GM19324 (cell line): ENCODE data around the gene ARL2.
"Not testable (repeated sequence)": the region's sequence is repeated elsewhere in the genome, so short reads cannot be mapped to it uniquely, and the experiment has no call there.

Source experiments
- ATAC-seq: cut with Tn5 transposase; IDR thresholded peaks from one replicate; pipeline ENCODE4 v1.9.1; 2021; ENCODE audit warnings: mild to moderate bottlenecking, moderate library complexity; ENCODE audit not compliant: unreplicated experiment, low FRiP score

ARL2 gene

GRCh38 chr11:65013888-65014725 is at the start of gene ARL2:
Gene ARL2 (plus strand): TSS chr11:65014160. CDS start chr11:65014208, 48 bp downstream.
- ATAC-seq = peak; percentile 86

DNA sequence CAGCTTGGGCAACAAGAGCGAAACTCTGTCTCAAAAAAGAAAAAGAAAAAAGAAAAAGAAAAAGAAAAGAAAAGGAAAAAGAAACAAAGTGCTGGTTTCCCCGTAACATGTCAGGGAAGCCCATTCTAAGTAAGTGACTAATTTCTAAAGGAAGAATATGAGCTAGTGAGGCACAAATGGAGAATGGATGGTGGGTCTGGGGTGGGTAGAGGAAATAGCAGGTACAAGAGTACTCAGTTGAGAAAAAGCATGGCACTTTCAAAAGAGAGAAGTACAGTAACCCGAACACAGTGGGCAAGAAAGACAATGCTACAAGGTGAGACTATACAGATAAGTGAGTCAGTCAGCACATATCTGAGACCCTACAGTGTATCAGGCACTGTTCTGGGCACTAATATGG is 46.6 kb upstream of the ARL2 start:
- ATAC-seq = no peak

DNA sequence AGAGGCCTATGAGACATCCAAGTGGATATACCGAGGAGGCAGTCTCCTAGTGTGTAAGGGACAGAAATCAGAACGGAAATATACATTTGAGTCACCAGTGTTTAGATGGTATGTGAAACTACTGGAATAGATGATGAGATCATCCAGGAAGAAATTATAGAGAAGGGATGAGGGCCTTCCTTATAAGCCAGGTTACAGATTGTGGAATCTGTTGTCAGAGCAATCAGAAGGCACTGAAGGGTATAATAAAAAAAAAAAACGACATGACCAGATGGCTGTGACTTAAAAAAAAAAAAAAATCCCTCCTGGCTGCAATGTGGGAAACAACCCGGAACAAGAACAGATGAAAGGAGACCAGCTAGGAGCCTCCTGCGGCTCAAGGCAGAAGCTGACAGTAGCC is 44.8 kb upstream of the ARL2 start:
- no peak for ATAC-seq

DNA sequence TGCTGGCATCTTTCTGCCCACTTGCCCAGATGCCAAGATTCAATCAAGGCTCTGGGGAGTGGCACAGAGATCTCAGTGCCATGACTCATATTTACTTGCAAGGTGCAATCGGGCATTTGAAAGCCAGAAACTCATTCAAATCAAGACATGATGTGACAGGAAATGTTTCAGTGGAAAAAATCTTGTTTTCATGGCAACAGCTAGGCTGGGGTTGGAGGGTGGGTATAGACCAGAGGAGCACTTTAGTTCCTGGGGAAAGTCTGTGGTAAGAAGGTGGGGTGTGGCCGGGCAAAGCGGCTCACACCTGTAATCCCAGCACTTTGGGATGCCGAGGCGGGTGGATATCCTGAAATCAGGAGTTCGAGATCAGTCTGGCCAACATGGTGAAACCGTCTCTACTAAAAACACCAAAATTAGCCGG is 43.2 kb upstream of the ARL2 start:
- no peak for ATAC-seq

DNA sequence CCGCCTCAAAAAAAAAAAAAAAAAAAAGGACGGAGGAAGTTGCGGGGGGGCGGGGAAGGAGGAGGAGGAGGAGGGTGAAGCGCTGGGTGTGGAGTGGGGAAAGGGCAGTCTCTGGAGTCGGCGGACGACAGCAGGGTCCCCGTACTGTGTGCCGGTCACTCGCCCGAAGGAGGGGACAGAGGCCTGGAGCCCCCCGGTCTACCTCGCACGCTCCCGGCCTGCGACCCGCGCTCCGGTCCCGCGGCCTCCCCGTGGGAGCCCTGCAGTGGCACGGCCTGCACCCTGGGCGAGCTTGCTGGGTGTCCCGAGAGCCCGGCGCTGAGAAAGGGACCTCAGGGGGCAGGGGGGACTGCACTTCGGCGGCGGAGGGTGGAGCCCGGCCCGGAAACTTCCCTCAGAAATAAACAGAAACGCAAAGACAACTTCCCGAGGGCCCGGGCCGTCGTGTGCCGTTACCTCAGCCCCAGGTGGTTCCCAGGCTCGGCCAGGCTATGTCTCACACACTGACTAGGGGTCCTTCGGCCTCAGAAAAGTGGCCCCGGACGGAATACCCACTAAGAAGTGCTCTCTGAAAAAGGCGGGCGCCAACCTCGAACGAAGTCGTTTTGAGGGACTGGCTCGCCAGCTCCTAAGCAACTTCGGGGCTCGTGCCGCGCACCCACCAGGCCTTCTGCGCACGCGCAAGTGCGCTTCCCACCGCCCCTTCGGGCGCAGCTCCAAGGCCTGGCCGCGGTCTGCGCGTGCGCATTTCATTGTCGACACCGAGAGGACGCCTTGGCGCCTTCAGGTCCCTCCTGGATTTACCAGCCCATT is 42.3 kb upstream of the ARL2 start, which contains the start of gene MAJIN:
Gene MAJIN (minus strand): TSS at position 688 of the 813 bp plus-strand sequence. CDS start 12,703 bp downstream, outside the sequence.
- no peak for ATAC-seq

DNA sequence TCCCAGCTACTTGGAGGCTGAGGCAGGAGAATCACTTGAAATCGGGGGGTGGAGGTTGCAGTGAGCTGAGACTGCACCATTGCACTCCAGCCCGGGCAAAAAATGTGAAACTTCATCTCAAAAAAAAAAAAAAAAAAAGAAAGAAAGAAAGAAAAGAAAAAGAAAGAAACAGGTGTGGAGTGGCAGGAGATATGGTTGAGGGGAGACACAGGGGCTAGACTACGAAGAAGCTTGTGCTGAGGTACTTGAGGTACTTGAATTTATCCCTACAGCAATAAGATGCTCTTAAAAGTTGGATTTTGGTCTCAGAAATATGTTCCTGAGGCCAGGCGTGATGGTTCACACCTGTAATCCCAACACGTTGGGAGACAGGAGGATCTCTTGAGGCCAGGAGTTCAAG is 39.8 kb upstream of the ARL2 start:
- no peak for ATAC-seq

GRCh38 chr11:64976651-64977050 is 37.3 kb upstream of the ARL2 start:
- ATAC-seq = no peak

GRCh38 chr11:64983339-64983738 is 30.6 kb upstream of the ARL2 start:
- not testable (repeated sequence) for ATAC-seq

DNA sequence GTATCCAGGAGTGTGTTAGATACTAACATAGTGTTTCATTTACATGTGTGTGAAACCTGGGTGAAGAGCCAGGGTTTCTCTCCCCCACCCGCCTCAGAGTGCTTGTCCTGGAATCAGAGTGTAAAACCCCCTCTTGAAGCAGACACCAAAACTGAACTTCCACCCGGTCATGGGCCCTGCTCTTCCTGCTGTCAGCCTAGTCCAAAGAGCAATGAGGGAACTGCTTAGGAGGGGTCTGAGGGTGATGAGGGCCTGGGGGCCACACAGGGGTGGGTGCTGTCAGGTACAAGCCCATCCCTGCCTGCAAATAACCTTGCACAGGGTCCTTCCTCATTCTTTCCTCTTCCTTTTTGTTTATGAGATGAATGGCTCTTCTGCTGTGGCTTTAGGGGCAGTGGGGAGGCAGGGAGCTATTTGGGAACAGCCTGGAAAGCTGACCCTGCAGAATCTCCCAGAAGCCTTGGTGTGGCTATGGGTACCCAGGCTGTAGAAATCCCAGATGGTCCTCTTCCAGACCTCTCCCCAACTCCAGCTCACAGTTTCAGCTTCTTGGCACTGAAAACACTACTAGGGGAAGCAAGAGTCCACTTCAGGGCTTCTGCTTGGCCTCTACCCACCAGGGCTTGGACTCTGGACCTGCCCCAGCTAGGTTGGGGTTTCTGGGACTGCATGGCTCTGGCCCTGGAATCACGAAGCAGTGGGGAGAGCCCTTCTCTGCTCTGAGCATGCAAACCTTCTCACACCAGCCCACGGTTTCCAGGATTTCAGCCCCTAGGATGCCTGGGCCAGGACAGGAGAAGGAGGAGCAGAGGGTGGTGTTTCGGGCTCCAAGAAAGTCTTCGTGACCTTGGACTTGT is 25.7 kb upstream of the ARL2 start:
- no peak for ATAC-seq

DNA sequence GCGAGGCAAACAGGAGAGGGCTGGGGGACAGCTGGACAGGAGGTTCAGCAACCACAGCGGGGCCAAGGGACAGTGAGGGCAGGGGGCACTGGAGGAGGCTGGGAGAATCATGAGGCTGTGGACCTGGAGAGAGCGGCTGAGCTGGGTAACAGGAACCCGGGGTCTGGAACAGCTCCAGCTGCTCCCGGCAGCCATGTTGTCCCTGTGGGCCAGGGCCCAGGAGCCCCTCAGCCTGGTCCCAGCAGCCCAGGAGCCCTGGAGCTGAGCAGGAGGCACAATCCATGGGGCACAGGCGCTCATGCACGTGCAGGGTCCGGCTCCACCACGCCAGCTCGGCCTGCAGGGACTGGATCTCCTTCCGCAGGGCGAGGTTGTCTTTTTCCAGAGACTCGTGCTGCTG is 24.5 kb upstream of the ARL2 start:
- ATAC-seq = no peak

- ATAC-seq = no peak
These were observed 23.6 kb upstream of the ARL2 start for GRCh38 chr11:64990222-64990923.

GRCh38 chr11:64994318-64994717 is 19.6 kb upstream of the ARL2 start:
- ATAC-seq = no peak

GRCh38 chr11:64996327-64996709 is 17.6 kb upstream of the ARL2 start:
- ATAC-seq = no peak

DNA sequence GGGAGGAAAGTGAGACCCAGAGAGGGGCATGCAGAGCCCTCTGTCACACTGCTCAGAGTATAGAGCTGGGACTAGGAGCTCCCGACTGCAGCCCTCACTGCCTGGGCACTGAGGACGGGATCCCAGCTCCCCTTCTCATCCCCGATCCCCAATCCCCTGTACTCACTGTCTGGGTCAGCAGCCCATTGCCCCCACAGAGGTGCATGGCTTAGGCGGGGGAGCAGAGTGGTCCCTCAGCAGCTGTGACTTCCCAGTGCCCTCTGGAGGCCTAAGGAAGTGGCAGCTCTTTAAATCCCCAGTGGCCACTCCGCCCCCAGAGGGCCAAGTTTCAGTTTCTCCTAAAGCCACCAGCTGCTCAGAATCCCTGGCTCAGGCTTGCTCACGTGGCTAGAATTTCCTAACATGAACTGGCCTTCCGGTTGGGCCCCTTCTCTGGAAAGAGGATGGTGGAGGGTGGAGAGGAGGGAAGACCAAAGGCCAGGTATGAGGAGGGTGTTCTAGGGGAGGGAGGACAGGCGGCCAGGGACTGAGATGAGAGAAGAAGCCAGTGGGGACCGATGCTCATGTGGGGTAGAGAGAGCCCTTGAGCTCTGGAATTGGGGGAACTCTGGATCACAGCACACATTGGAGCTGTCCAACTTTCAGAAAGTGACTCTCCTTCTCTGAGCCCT is 17.1 kb upstream of the ARL2 start, which contains the start of gene BATF2:
Gene BATF2 (minus strand): TSS at position 262 of the 671 bp plus-strand sequence. CDS start 57 bp downstream, at position 205.
- ATAC-seq = no peak

DNA sequence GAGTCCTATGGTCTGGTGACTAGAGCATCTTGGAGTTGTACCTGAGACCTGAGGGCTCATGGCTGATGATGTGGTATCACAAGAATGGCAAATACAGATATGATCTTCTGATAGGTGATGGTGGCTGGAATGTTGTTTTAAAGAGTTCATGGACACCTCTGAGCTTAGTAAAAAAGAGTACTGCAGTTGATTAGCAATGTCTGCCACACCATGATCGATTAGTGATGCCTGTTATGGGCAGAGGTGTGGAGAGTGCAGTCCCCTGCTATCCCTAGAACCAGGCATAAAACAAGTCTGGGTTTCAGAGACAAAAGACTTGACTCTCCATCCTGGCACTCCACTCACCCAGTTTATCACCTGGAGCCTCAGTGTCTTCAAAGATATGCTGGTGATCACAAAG is 15.8 kb upstream of the ARL2 start:
- ATAC-seq = no peak

- ATAC-seq = no peak
These were observed 15.1 kb upstream of the ARL2 start for GRCh38 chr11:64998690-64999431.

DNA sequence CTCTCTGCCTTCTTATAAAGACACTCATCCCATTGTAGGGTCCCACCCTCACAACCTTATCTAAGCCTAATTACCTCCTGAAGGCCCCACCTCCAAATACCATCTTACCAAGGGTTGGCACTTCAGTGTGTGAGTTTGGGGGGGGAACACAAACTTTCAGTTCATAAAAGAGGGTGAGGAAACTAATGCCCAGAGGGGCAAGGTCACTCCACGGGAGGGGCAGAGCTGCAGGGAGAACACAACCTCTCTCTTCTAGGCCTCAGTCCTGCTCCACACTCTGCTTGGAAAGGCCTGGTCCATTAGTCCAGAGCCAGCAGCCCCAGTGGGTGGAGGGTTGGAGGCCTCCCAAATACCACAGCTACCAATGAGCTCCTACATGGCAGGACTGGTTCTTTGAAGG is 14.5 kb upstream of the ARL2 start:
- no peak for ATAC-seq

DNA sequence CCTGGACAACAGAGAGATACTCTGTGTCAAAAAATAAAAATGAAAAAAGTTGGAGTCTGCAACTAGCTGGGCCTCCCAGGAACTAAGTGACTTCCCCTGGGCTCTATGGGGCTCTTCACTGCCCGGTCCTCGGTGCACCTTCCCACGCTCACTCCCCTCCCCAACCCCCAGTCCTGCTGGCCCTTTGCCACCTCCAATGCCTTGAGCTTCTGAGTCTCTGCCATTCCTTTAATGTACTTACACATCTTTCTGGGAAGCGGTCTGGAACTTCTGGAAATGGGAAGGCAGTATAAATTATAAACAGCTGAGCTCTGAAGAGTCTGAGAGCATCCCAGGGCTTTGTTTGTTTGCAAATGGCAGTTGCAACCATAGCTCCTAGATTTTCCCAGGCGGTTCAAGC is 11.3 kb upstream of the ARL2 start:
- ATAC-seq = no peak

GRCh38 chr11:65003282-65003681 is 10.7 kb upstream of the ARL2 start:
- ATAC-seq = no peak
